IPS-15b (cell line): Measurements from ENCODE around the gene SAMD8.
"Not testable (repeated sequence)": the region's sequence is repeated elsewhere in the genome, so short reads cannot be mapped to it uniquely, and the experiment has no call there.

ENCODE experiments used
- H3K27me3 ChIP-seq: one replicate; pipeline ENCODE4 v1.6.1; 2013; ENCODE audit warnings: low read length; ENCODE audit not compliant: control insufficient read depth, insufficient read depth
- H3K36me3 ChIP-seq: one replicate; pipeline ENCODE4 v1.6.1; 2013; ENCODE audit warnings: low read length; ENCODE audit not compliant: control insufficient read depth, insufficient read depth
- H3K4me1 ChIP-seq: one replicate; pipeline ENCODE4 v1.6.1; 2013; ENCODE audit warnings: mild to moderate bottlenecking, low read length; ENCODE audit not compliant: control insufficient read depth, insufficient read depth
- H3K4me3 ChIP-seq: one replicate; pipeline ENCODE4 v1.5.1; 2013; ENCODE audit warnings: low read depth, low read length
- H3K9ac ChIP-seq: one replicate; pipeline ENCODE4 v1.6.1; 2013; ENCODE audit warnings: low read depth, mild to moderate bottlenecking, low read length
- H3K9me3 ChIP-seq: one replicate; pipeline ENCODE4 v1.6.1; 2013; ENCODE audit warnings: mild to moderate bottlenecking, low read length; ENCODE audit not compliant: control insufficient read depth, insufficient read depth

Gene SAMD8

DNA sequence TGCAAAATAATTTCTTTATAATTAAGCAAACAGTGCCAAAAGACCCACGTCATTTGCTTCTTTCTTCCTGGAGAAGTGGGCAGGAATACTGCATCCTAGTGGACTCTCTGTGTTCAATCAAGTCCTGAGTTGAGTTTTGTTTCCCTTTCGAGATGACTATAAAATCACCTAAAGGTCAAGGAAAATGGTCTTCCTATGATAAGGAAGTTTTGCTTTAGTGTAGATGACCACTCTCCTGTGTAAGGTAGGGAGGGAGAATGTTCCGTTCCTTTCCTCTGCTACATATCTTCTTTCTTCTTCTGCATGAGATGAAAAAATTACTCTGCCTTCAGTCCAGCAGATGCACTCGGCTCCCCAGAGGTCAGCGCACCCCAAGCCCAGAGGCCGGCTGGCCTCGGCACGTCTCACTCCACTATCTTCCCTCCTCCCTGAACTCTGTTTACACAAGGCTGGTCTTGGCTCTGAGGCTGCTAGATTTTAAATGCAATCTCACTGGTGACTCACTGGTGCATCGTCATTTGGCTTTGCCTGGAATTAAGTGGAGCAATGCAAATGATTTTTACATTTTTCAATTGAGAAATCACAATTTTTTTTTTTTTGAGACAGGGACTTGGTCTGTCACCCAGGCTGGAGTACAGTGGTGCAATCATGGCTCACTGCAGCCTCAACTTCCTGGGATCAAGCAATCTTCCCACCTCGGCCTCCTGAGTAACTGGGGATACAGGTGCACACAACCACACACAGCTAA lies 80.5 kb downstream of the SAMD8 start:
- H3K9me3 ChIP-seq = no peaks in the 10 kb centered on the region
- no peaks in the 10 kb centered on the region for H3K36me3 ChIP-seq
- no peak overlapping the region for H3K9ac ChIP-seq
- peaks cover 4% of the 10 kb centered on the region for H3K4me1 ChIP-seq
- no peak overlapping the region for H3K4me3 ChIP-seq
- no peaks in the 10 kb centered on the region for H3K27me3 ChIP-seq

DNA sequence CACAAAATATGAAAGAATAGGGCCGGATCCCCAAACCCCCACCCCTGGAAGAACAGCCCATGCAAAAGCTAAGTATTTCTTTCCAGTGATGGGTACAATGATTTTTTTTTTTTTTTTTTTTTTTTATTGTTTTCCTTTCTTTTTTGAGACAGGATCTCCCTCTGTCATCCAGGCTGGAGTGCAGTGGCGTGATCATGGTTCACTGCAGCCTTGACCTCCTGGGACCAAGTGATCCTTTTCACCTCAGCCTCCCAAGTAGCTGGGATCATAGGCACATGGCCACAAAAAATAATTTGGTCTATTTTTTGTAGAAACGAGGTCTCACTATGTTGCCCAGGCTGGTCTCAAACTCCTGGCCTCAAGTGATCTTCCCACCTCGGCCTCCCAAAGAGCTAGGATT lies 83.2 kb downstream of the SAMD8 start:
- H3K36me3 ChIP-seq, H3K9me3 ChIP-seq, H3K9ac ChIP-seq, H3K4me3 ChIP-seq, H3K27me3 ChIP-seq, H3K4me1 ChIP-seq: not testable (repeated sequence)

- Histone ChIP-seq H3K36me3 (no peaks in the 10 kb centered on the region), H3K9me3 (no peaks in the 10 kb centered on the region), H3K27me3 (no peaks in the 10 kb centered on the region), H3K4me3 (no peak overlapping the region), H3K4me1 (no peaks in the 10 kb centered on the region), H3K9ac (no peak overlapping the region)
These were observed 83.7 kb downstream of the SAMD8 start for GRCh38 chr10:75195035-75195763.

- H3K4me3 ChIP-seq = no peak overlapping the region
- no peaks in the 10 kb centered on the region for H3K4me1 ChIP-seq
- H3K36me3 ChIP-seq = no peaks in the 10 kb centered on the region
- no peak overlapping the region for H3K9ac ChIP-seq
- no peaks in the 10 kb centered on the region for H3K27me3 ChIP-seq
- no peaks in the 10 kb centered on the region for H3K9me3 ChIP-seq
These were observed 85.6 kb downstream of the SAMD8 start for GRCh38 chr10:75197066-75197465.

DNA sequence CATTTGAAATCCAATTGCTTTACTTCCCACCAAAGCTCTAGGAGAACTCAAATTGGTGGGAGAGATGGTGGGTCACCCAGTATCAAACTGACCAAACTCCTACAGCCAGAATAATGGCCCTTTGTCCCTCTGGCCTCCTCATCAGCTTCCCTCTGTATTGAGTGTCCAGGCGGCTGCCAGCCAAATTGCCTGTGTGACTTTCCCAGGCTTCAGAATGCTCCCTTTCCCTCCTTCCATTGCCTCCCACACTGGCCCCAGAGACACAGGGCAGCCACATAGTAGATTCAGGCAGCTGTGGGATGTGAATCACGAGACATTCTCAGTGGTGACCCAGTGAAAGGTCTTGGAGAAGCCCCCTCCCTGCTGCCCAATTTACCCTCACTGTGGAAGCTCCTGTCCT lies 86.5 kb downstream of the SAMD8 start:
- H3K4me3 ChIP-seq = no peak overlapping the region
- H3K9ac ChIP-seq = no peak overlapping the region
- no peaks in the 10 kb centered on the region for H3K4me1 ChIP-seq
- H3K36me3 ChIP-seq = no peaks in the 10 kb centered on the region
- no peaks in the 10 kb centered on the region for H3K27me3 ChIP-seq
- no peaks in the 10 kb centered on the region for H3K9me3 ChIP-seq

- H3K9me3 ChIP-seq, H3K36me3 ChIP-seq, H3K4me3 ChIP-seq, H3K4me1 ChIP-seq, H3K27me3 ChIP-seq, H3K9ac ChIP-seq: not testable (repeated sequence)
These were observed 88.5 kb downstream of the SAMD8 start for GRCh38 chr10:75199949-75200348.

DNA sequence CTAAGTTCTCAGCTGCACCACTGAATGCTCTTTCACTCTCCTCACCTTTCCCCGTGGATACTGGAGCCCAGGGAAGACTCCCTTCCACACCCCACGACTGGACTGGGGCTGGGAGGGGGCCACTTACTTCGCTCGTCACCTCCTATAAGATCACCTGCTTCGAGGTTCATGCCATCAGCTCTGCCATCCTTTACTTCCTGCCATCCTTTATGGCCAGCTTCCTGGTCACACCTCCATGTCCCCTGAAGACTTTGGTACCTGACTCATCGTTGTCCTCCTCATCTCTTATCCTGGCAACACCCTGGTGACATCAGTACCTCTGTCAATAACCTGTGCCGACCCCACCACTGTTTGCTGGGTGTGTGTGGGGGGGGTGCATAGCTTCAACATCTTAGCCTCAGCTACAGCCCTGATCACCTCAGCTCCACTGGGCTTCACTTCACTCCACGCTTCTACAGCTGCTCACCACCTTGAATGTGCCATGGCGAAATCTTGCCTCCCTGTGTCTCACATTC lies 90.4 kb downstream of the SAMD8 start:
- Histone ChIP-seq H3K9ac (no peak overlapping the region), H3K36me3 (no peaks in the 10 kb centered on the region), H3K4me1 (no peaks in the 10 kb centered on the region), H3K27me3 (no peaks in the 10 kb centered on the region), H3K9me3 (no peaks in the 10 kb centered on the region), H3K4me3 (no peak overlapping the region)

DNA sequence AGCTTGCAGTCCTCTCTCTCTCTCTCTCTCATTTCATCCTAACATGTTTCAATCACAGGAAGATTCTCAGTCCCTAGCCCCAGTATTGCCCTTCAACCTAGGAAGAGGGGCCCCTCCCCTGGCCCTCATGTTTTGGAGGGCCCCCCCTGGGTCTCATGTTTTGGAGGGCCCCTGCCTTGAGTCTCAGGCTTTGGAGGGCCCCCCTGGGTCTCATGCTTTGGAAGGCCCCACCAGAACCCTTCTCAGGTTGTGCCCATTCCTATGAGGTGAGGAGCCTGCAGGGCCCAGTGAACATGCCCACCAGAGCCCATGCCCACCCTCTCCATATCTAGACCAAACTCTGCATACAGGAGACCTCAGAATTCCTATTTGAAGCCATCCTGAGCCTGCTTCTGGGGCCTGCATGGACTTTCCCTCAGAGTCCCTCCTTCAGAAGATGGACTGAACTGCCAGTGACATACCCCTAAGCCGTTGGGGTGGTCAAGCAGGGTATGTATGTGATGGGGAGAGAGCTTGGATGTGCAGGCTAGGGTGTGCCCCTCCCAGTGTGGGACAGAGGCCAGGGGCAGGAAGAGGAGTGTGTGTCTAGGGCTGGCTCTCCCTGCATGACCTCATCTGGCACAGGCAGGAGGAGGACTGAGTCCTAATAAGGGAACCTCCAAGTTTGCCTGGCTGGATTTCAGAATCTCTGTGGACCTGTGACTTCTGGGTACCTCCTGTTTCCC lies 91.0 kb downstream of the SAMD8 start:
- no peak overlapping the region for H3K9ac ChIP-seq
- no peaks in the 10 kb centered on the region for H3K36me3 ChIP-seq
- no peaks in the 10 kb centered on the region for H3K27me3 ChIP-seq
- no peaks in the 10 kb centered on the region for H3K4me1 ChIP-seq
- no peak overlapping the region for H3K4me3 ChIP-seq
- no peaks in the 10 kb centered on the region for H3K9me3 ChIP-seq

DNA sequence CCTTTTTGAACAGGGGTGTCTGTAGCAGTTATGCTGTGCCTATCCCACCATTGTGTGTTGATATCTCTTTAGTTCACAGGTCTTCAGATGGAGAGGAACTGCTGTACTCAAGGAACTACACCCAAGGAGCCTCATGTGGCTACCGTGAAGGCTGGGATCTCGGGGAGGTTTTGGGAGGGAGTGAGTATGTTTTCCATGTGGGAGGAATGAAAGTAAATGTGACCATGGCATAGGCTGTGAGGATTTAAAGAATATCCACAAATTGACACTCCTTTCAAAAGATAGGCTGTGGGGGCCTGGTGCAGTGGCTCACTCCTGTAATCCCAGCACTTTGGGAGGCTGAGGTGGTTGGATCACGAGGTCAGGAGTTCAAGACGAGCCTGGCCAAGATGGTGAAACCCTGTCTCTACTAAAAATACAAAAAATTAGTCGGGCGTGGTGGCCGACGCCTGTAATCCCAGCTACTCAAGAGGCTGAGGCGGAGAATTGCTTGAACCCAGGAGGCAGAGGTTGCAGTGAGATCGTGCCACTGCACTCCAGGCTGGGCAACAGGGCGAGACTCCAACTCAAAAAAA lies 91.7 kb downstream of the SAMD8 start:
- H3K27me3 ChIP-seq = not testable (repeated sequence)

DNA sequence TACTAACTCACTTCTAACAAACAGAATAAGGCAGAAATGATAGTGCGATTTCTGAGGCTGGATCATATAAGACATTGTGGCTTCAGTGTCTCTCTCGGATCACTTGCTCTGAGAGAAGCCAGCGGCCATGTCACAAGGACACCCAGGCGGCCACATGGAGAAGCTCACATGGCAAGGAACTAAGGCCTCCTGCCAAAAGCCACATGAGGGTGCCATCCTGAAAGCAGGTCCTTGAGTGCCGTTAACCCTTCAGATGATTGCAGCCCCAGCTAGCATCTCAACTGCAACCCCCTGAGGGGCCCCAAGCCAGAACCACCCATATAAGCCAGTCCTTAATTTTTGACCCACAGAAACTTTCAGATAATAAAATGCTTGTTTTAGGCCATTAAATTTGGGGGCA lies 92.3 kb downstream of the SAMD8 start:
- no peaks in the 10 kb centered on the region for H3K4me1 ChIP-seq
- no peak overlapping the region for H3K4me3 ChIP-seq
- no peak overlapping the region for H3K9ac ChIP-seq
- no peaks in the 10 kb centered on the region for H3K27me3 ChIP-seq
- no peaks in the 10 kb centered on the region for H3K36me3 ChIP-seq
- no peaks in the 10 kb centered on the region for H3K9me3 ChIP-seq

More for the DNA sequence above, 91.7 kb downstream of the SAMD8 start:
- H3K9me3 ChIP-seq, H3K36me3 ChIP-seq, H3K9ac ChIP-seq, H3K4me1 ChIP-seq, H3K4me3 ChIP-seq: not testable (repeated sequence)

GRCh38 chr10:75205908-75206307 lies 94.5 kb downstream of the SAMD8 start:
- no peak overlapping the region for H3K4me3 ChIP-seq
- no peak overlapping the region for H3K9ac ChIP-seq
- H3K27me3 ChIP-seq = no peaks in the 10 kb centered on the region
- no peaks in the 10 kb centered on the region for H3K9me3 ChIP-seq
- H3K36me3 ChIP-seq = no peaks in the 10 kb centered on the region
- H3K4me1 ChIP-seq = peaks cover 3% of the 10 kb centered on the region
